A673 (cell line): ENCODE measurements around the gene PTGDR. TPM values are rescaled to one million over a fixed set of nuclear protein-coding genes. Genes with fewer than 3 reads are reported as not detected.

Experiments
- BruUV-seq: library from RNA; stranded (reverse); fragments of 400-500 nt; replicated peaks from 2 replicates; lab custom pipeline; 2021; lab: Mats Ljungman, UMichigan
- CTCF ChIA-PET: fragments of 300-600 bp; sonication (Branson Sonifier 250); formaldehyde crosslinking; loops from one replicate; lab custom pipeline; 2022; ENCODE audit warnings: antibody characterized with exemption; lab: Charles Lee
- POLR2A ChIA-PET: fragments of 300-600 bp; sonication (Branson Sonifier 250); formaldehyde crosslinking; loops from one replicate; lab custom pipeline; 2022; ENCODE audit warnings: antibody characterized with exemption; ENCODE audit not compliant: low non-redundant PET; lab: Charles Lee
- DNase-seq: peaks from one replicate; pipeline ENCODE4 v3.0.0-alpha.2; 2015; ENCODE audit warnings: low spot score
- H3K27ac ChIP-seq: fragments of 200-600 bp; sonication (generic); 2 replicates; pipeline ENCODE4 v1.5.1; 2016; ENCODE audit warnings: mixed run types, low read depth, mild to moderate bottlenecking, mixed read lengths, antibody characterized with exemption, low read length; ENCODE audit not compliant: poor library complexity, severe bottlenecking
- H3K27me3 ChIP-seq: fragments of 200-600 bp; sonication (generic); replicated peaks from 2 replicates; pipeline ENCODE4 v1.6.1; 2017; ENCODE audit warnings: mixed run types, low read depth, mild to moderate bottlenecking, mixed read lengths, antibody characterized with exemption, low read length; ENCODE audit not compliant: insufficient read depth, poor library complexity
- H3K36me3 ChIP-seq: fragments of 200-600 bp; sonication (generic); 2 replicates; pipeline ENCODE4 v1.6.1; 2016; ENCODE audit warnings: mixed run types, mild to moderate bottlenecking, mixed read lengths, antibody characterized with exemption, low read length; ENCODE audit not compliant: insufficient read depth, poor library complexity, severe bottlenecking
- H3K4me1 ChIP-seq: fragments of 200-600 bp; sonication (generic); 2 replicates; pipeline ENCODE4 v1.6.1; 2017; ENCODE audit warnings: mixed run types, mild to moderate bottlenecking, mixed read lengths, antibody characterized with exemption, low read length; ENCODE audit not compliant: insufficient read depth, poor library complexity, severe bottlenecking
- H3K4me3 ChIP-seq: fragments of 200-600 bp; sonication (generic); 2 replicates; pipeline ENCODE4 v1.5.1; 2016; ENCODE audit warnings: low read depth, mixed run types, mild to moderate bottlenecking, mixed read lengths, low read length; ENCODE audit not compliant: poor library complexity, severe bottlenecking
- H3K9me3 ChIP-seq: fragments of 200-600 bp; sonication (generic); 2 replicates; pipeline ENCODE4 v1.6.1; 2016; ENCODE audit warnings: mixed run types, low read depth, mild to moderate bottlenecking, mixed read lengths, antibody characterized with exemption, low read length; ENCODE audit not compliant: poor library complexity, severe bottlenecking
- EZH2 ChIP-seq: fragments of 200-600 bp; sonication (generic); IDR thresholded peaks from 2 replicates; pipeline ENCODE4 v1.6.1; 2017; ENCODE audit warnings: borderline replicate concordance, low read depth, mild to moderate bottlenecking, mixed read lengths, antibody characterized with exemption, low read length; ENCODE audit not compliant: poor library complexity, severe bottlenecking
- intact Hi-C: fragments of 100-400 bp; cut with micrococcal nuclease; formaldehyde crosslinking; loops from one replicate; pipeline ENCODE4 v1.10.0; 2022; ENCODE audit not compliant: unreplicated experiment
- total RNA-seq: library from RNA; stranded (reverse); gene quantifications from 2 replicates; pipeline ENCODE4 v1.2.3, GENCODE V29; 2021
- TF ChIP-seq, protein P1 (sequence below): fragments of 300-800, 200-600 bp; sonication (generic); conservative IDR thresholded peaks from 2 replicates; pipeline ENCODE4 v1.5.1; 2017; ENCODE audit warnings: low read depth, mild to moderate bottlenecking, antibody characterized with exemption, low read length, moderate library complexity, mixed read lengths

PTGDR gene
- total RNA-seq, 1 experiment from 2014 or later: not detected

DNA sequence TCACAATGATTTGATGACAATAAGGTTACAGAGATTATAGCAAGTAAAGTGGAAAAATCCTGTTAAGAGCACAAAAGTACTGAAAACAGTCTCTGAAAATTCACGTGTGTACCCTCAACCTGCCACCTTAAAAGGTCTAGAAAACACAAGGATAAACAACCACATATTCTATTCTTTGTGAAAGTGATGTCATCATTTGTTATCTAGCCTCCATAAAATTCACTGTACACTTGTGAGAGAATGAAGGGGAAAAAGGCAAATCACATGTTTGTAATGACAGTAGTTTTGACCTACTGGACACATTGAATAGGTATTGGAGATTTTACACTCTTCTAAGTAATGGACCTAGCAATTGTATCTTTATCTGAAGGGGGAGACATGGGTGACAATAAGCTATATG, 4.0 kb downstream of the PTGDR start:
- no TSS peak for BruUV-seq
- H3K9me3 ChIP-seq: no peaks in the 10 kb centered on the region
- no peak overlapping the region for H3K4me3 ChIP-seq
- peaks cover 76% of the 10 kb centered on the region for H3K27me3 ChIP-seq
- CTCF ChIA-PET: no interaction called here
- intact Hi-C loops: loop anchor here (10.0 kb wide), 1 partner anchor 277 kb away; no protein-coding TSS in a partner anchor
- TF ChIP-seq, protein P1, sequence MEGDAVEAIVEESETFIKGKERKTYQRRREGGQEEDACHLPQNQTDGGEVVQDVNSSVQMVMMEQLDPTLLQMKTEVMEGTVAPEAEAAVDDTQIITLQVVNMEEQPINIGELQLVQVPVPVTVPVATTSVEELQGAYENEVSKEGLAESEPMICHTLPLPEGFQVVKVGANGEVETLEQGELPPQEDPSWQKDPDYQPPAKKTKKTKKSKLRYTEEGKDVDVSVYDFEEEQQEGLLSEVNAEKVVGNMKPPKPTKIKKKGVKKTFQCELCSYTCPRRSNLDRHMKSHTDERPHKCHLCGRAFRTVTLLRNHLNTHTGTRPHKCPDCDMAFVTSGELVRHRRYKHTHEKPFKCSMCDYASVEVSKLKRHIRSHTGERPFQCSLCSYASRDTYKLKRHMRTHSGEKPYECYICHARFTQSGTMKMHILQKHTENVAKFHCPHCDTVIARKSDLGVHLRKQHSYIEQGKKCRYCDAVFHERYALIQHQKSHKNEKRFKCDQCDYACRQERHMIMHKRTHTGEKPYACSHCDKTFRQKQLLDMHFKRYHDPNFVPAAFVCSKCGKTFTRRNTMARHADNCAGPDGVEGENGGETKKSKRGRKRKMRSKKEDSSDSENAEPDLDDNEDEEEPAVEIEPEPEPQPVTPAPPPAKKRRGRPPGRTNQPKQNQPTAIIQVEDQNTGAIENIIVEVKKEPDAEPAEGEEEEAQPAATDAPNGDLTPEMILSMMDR: no peak
- TF ChIP-seq EZH2: no peak
- POLR2A ChIA-PET: no interaction called here
- no peaks in the 10 kb centered on the region for H3K36me3 ChIP-seq
- no peak for DNase-seq
- H3K27ac ChIP-seq: no peak overlapping the region
- no peaks in the 10 kb centered on the region for H3K4me1 ChIP-seq

DNA sequence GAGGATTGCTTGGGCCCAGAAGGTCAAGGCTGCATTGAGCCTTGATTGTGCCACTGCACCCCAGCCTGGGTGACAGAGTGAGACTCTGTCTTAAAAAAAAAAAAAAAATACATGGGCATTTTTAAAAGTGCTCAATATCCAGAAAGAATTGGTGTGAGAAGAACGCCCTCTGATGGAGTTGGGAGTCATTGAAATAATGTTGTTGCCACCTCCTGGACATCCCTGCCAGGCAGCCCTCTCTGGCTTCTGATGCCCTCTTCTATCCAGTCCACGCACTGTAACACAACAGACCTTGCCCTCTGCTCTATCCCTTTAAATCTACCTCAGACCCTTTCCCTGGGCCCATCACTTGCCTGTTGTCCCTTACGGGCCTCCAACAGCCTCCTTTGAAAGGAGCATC, 4.9 kb downstream of the PTGDR start:
- intact Hi-C loops: loop anchor here (10.0 kb wide), 1 partner anchor 278 kb away; no protein-coding TSS in a partner anchor
- Histone ChIP-seq H3K27ac (no peak overlapping the region), H3K4me1 (no peaks in the 10 kb centered on the region), H3K36me3 (no peaks in the 10 kb centered on the region), H3K4me3 (no peak overlapping the region), H3K9me3 (no peaks in the 10 kb centered on the region), H3K27me3 (peaks cover 76% of the 10 kb centered on the region)
- TF ChIP-seq, protein P1: peak; percentile 46; the same call in 1 of the 2 replicates
- no peak for TF ChIP-seq EZH2
- DNase-seq: peak; percentile 50
- POLR2A ChIA-PET: no interaction called here
- no TSS peak for BruUV-seq
- CTCF ChIA-PET: no interaction called here

DNA sequence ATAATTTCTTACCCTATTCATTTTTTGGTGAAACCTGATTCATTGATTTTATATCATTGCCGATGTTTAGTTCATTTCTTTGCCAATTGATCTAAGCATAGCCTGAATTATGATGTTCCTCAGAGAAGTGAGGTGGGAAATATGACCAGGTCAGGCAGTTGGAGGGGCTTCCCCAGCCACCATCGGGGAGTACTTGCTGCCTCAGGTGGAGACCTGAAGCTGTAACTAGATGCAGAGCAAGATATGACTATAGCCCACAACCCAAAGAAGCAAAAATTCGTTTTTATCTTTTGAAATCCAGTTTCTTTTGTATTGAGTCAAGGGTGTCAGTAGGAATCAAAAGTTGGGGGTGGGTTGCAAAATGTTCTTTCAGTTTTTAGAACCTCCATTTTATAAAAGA, 7.9 kb downstream of the PTGDR start:
- no peaks in the 10 kb centered on the region for H3K36me3 ChIP-seq
- intact Hi-C loops: loop anchor here (10.0 kb wide), 1 partner anchor 281 kb away; no protein-coding TSS in a partner anchor
- H3K4me3 ChIP-seq: no peak overlapping the region
- ChIA-PET CTCF (no interaction called here), POLR2A (no interaction called here)
- peaks cover 48% of the 10 kb centered on the region for H3K27me3 ChIP-seq
- TF ChIP-seq EZH2: no peak
- TF ChIP-seq, protein P1: no peak
- H3K4me1 ChIP-seq: no peaks in the 10 kb centered on the region
- no peak overlapping the region for H3K27ac ChIP-seq
- no TSS peak for BruUV-seq
- DNase-seq: no peak
- H3K9me3 ChIP-seq: no peaks in the 10 kb centered on the region
